Measurements from ENCODE around the gene CFAP99.
"Not testable (repeated sequence)": the region's sequence is repeated elsewhere in the genome, so short reads cannot be mapped to it uniquely, and the experiment has no call there.

Gene CFAP99

GRCh38 chr4:2449511-2450392 lies 31.0 kb downstream of the CFAP99 start:
- DNase-seq = no peak

- DNase-seq = no peak
Measured at GRCh38 chr4:2450394-2451035, 31.8 kb downstream of the CFAP99 start.

DNA sequence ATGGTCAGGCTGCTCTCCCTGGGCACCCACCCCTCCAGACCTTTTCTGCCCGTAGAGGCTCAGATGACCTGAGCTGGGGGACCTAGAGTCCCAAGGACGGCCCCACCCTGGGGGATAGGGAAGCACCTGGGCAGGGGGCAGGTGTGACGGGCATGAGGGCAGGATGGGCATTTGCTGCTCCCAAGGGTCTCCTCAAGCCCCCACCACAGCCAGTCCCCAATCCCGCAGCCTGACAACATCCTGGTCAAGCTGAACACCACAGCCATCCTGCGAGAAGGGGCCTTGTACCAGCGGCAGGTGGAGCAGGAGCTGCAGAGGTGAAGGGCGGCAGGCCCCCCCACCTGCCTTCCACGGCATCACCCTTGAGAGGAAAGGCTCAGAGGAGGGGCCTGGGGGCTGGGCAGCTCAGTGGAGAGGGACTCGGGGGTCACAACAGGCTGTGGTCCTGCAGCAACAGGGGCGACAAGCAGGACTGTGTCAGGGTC lies 32.3 kb downstream of the CFAP99 start:
- DNase-seq = no peak

- no peak for DNase-seq
Measured at GRCh38 chr4:2451821-2452785, 33.3 kb downstream of the CFAP99 start.

- DNase-seq = no peak
Measured at GRCh38 chr4:2457481-2458295, 38.9 kb downstream of the CFAP99 start.

DNA sequence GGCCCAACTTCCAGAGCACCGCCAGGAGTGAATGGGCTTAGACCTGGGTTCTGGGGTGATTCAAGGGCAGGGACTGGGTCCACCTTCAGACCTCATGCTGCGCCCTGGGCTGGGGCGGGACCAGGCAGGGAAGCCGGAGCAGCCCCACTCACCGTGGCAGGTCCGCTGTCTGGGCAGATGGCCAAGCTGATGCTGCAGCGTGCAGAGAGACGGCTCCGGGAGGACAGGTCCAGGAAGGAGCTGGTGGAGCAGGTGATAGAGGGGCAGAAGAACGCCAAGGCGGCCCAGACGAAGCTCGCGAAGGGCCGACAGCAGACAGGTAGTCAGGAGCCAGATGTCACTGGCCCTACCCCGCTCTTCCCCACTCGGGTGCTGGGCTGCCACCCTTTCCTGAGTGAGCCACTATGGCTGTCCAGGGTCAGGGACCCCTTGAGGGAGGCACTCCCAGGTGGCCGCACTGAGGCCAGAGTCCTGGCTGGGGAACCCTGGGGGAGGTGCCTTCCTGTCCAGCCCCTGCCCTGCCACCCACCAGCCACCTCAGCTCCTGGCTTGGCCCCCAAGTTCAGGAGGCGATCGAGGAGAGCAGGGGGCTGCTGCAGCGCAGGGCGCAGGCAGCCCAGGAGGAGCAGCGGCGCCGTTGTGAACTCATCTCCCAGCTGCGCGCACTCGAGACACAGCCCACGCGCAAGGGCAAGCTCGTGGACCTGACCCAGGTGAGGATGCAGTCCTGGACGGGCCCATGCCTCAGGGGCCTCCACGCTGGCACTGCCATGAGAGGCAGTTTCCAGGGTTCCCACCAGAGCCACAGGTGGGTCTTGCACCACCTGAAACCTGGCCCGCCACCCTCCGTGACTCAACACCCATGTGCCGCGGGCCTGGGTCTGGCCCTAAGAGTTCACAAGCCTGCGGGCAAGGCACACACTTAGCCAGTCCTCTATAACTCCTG lies 40.1 kb downstream of the CFAP99 start:
- no peak for DNase-seq

- DNase-seq = no peak
Measured at GRCh38 chr4:2459589-2460349, 41.0 kb downstream of the CFAP99 start.

GRCh38 chr4:2461246-2461960 lies 42.6 kb downstream of the CFAP99 start:
- DNase-seq = no peak

- no peak for DNase-seq
Measured at GRCh38 chr4:2462218-2462991, 43.6 kb downstream of the CFAP99 start.

GRCh38 chr4:2462992-2463762 lies 44.4 kb downstream of the CFAP99 start:
- DNase-seq = no peak

DNA sequence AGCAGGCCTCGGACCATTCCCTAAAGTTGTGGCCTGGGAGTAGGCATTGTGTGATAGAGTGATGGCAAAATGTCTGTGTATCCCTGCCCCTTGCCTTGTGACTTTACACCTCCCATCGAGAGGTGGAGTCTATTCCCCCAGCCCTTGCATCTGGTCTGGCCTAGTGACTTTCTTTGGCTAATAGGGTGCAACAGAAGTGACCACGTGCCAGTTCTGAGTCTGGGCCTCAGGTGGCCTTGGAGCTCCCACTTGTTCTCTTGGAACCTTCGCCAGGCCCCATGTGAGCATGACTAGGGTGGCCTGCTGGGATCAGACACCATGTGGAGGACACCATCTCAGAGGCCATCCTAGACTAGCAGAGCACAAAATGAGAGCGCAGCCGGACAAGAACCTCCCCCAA lies 46.3 kb downstream of the CFAP99 start:
- no peak for DNase-seq

DNA sequence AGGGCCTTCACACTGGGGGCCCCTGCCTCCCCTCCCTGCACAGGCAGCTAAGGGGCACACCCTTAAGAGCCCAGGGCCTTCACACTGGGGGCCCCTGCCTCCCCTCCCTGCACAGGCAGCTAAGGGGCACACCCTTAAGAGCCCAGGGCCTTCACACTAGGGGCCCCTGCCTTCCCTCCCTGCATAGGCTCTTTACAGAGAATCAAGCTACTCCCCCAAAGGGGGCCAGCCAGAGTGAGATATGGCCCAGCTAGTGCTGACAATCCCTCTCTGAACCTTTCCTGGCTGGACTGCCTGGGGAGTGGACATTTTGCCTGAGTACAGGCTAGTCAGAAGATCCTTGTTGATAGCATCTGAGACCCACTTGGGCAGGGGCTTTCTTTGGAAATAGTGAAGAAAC lies 46.8 kb downstream of the CFAP99 start:
- DNase-seq = not testable (repeated sequence)

DNA sequence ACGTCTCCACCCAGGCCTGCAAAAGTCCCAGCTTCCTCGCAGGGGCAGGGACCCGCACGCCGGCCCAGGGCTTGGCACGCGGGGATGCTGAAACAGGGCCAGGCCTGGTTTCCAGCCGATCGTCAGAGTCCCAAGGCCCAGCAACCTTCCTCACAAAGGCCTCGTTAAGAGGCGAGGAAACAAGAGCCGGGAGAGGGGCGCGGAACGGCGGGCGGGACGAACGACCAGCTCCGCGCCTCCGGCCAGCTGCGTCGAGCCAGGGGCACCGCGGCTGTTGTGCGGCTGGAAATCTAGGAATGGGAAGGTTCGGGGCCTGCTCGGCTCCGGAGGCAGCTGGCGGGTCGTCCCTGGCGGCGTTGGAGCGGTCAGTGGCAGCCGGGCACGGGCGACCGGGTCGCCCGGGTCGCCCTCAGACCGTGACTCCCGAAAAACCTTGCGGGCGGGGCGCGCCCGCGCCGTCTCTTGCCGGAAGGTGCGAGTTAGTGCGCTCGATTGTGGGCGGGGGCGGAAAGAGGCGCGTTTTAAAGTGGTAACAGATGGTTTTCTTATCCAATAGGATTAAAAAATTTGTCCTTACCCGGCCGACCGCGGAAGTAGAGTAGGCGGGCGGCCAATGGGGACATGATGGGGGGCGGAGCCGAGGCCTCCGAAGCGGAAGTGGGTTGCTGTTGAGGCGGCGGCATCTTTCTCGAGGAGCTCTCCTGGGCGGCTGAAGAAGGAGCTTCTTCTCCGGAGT lies 49.9 kb downstream of the CFAP99 start, which contains the start of gene RNF4:
TSS of gene RNF4 (plus strand) at position 651 of the 736 bp plus-strand sequence. CDS start 21,388 bp downstream, outside the sequence.
- DNase-seq = peak; percentile 81

- DNase-seq = no peak
Measured at GRCh38 chr4:2469192-2469984, 50.6 kb downstream of the CFAP99 start.

- no peak for DNase-seq
Measured at GRCh38 chr4:2470791-2471190, 52.0 kb downstream of the CFAP99 start.

DNA sequence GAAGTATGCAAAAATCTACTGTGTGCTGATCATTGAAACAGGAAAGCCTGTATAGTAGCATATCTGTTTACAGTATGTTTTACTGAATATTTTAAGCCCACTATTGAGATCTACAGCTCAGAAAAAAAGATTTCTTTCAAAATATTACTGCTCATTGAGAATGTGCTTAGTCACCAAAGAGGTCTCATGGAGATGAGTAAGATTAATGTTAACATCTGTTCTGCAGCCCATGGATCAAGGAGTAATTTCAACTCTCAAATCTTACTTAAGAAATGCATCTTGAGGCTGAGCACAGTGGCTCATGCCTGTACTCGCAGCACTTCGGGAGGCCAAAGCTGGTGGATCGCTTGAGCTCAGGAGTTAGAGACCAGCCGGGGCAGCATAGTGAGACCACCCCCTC lies 53.4 kb downstream of the CFAP99 start:
- DNase-seq = no peak
